GM23338 (cell line): ENCODE measurements around the gene CD163L1.

Experiments
- CREB1 ChIP-seq: fragments of 250-450 bp; sonication (Bioruptor Pico); IDR thresholded peaks from 2 replicates; pipeline ENCODE4 v1.5.0; 2020; ENCODE audit warnings: low read depth, mild to moderate bottlenecking, moderate library complexity
- EZH2 ChIP-seq: fragments of 200-600 bp; sonication (generic); IDR thresholded peaks from one replicate; pipeline ENCODE4 v1.8.0; 2017; ENCODE audit warnings: antibody characterized with exemption, mild to moderate bottlenecking, low read depth; ENCODE audit not compliant: unreplicated experiment
- EZH2phosphoT487 ChIP-seq: fragments of 200-600 bp; sonication (generic); IDR thresholded peaks from one replicate; pipeline ENCODE4 v1.8.1; 2018; ENCODE audit warnings: antibody characterized with exemption; ENCODE audit not compliant: unreplicated experiment
- JUNB ChIP-seq: IDR thresholded peaks from one replicate; pipeline ENCODE4 v1.6.1; 2016; ENCODE audit warnings: antibody characterized with exemption; ENCODE audit not compliant: unreplicated experiment
- NANOG ChIP-seq: IDR thresholded peaks from 2 replicates; pipeline ENCODE4 v1.6.1; 2016; ENCODE audit warnings: antibody characterized with exemption, borderline replicate concordance
- POLR2AphosphoS5 ChIP-seq: IDR thresholded peaks from 2 replicates; pipeline ENCODE4 v1.6.1; 2016; ENCODE audit warnings: antibody characterized with exemption, low read depth
- STAT1 ChIP-seq: IDR thresholded peaks from one replicate; pipeline ENCODE4 v1.6.1; 2016; ENCODE audit warnings: antibody characterized with exemption; ENCODE audit not compliant: unreplicated experiment
- ZNF114 ChIP-seq: fragments of 250-450 bp; sonication (Bioruptor Pico); IDR thresholded peaks from 2 replicates; pipeline ENCODE4 v1.5.0; 2020; ENCODE audit warnings: mild to moderate bottlenecking, moderate library complexity
- TF ChIP-seq, protein P1 (sequence below), 2 experiments: fragments of 200-600 bp in 1 of 2; sonication (generic) in 1 of 2; conservative IDR thresholded peaks; 2 replicates each; pipeline versions ENCODE4 v1.5.1 to v1.6.1; 2016 to 2017; ENCODE audit warnings: antibody characterized with exemption in 2 of 2, low read depth in 2 of 2, mild to moderate bottlenecking in 2 of 2, moderate library complexity in 1 of 2
- TF ChIP-seq, protein P2 (sequence below): IDR thresholded peaks from one replicate; pipeline ENCODE4 v1.6.1; 2018; ENCODE audit warnings: antibody characterized with exemption; ENCODE audit not compliant: unreplicated experiment
- TF ChIP-seq, protein P3 (sequence below): fragments of 250-450 bp; sonication (Bioruptor Pico); IDR thresholded peaks from 2 replicates; pipeline ENCODE4 v1.5.0; 2020; ENCODE audit warnings: mild to moderate bottlenecking, moderate library complexity
- TF ChIP-seq, protein P4 (sequence below): IDR thresholded peaks from 2 replicates; pipeline ENCODE4 v1.6.1; 2016; ENCODE audit warnings: antibody characterized with exemption

DNA sequence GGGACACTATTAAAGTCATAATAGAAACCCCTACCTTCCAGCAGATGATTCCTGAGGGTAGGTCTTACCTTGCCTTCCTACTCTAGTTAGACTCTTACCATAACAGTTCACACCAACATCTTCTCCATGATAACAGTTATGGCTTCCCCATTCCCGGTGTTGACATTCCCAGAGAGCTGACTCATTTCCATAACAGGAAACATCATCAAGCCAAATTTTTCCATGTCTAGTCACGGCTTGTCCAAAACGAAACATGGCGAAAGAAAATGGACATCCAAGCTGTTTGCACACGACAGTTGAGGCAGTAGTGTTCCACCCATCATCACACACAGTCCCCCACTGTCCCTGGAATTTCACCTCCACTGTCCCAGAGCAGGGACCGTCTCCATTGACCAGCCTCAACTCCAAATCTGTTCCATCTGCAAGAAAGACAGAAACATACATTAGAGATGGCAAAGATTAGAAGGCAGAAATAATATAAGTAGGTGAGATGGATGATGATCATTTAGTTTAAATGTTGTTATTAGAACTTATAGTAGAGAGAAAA lies 10.6 kb downstream of the CD163L1 start:
- TF ChIP-seq, protein P1, sequence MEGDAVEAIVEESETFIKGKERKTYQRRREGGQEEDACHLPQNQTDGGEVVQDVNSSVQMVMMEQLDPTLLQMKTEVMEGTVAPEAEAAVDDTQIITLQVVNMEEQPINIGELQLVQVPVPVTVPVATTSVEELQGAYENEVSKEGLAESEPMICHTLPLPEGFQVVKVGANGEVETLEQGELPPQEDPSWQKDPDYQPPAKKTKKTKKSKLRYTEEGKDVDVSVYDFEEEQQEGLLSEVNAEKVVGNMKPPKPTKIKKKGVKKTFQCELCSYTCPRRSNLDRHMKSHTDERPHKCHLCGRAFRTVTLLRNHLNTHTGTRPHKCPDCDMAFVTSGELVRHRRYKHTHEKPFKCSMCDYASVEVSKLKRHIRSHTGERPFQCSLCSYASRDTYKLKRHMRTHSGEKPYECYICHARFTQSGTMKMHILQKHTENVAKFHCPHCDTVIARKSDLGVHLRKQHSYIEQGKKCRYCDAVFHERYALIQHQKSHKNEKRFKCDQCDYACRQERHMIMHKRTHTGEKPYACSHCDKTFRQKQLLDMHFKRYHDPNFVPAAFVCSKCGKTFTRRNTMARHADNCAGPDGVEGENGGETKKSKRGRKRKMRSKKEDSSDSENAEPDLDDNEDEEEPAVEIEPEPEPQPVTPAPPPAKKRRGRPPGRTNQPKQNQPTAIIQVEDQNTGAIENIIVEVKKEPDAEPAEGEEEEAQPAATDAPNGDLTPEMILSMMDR (conservative IDR thresholded peaks at IDR 0.05; ENCODE audit: low read depth in 2 of 2): no peak
- TF ChIP-seq EZH2: no peak
- TF ChIP-seq, protein P2, sequence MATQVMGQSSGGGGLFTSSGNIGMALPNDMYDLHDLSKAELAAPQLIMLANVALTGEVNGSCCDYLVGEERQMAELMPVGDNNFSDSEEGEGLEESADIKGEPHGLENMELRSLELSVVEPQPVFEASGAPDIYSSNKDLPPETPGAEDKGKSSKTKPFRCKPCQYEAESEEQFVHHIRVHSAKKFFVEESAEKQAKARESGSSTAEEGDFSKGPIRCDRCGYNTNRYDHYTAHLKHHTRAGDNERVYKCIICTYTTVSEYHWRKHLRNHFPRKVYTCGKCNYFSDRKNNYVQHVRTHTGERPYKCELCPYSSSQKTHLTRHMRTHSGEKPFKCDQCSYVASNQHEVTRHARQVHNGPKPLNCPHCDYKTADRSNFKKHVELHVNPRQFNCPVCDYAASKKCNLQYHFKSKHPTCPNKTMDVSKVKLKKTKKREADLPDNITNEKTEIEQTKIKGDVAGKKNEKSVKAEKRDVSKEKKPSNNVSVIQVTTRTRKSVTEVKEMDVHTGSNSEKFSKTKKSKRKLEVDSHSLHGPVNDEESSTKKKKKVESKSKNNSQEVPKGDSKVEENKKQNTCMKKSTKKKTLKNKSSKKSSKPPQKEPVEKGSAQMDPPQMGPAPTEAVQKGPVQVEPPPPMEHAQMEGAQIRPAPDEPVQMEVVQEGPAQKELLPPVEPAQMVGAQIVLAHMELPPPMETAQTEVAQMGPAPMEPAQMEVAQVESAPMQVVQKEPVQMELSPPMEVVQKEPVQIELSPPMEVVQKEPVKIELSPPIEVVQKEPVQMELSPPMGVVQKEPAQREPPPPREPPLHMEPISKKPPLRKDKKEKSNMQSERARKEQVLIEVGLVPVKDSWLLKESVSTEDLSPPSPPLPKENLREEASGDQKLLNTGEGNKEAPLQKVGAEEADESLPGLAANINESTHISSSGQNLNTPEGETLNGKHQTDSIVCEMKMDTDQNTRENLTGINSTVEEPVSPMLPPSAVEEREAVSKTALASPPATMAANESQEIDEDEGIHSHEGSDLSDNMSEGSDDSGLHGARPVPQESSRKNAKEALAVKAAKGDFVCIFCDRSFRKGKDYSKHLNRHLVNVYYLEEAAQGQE: no peak
- TF ChIP-seq, protein P3, sequence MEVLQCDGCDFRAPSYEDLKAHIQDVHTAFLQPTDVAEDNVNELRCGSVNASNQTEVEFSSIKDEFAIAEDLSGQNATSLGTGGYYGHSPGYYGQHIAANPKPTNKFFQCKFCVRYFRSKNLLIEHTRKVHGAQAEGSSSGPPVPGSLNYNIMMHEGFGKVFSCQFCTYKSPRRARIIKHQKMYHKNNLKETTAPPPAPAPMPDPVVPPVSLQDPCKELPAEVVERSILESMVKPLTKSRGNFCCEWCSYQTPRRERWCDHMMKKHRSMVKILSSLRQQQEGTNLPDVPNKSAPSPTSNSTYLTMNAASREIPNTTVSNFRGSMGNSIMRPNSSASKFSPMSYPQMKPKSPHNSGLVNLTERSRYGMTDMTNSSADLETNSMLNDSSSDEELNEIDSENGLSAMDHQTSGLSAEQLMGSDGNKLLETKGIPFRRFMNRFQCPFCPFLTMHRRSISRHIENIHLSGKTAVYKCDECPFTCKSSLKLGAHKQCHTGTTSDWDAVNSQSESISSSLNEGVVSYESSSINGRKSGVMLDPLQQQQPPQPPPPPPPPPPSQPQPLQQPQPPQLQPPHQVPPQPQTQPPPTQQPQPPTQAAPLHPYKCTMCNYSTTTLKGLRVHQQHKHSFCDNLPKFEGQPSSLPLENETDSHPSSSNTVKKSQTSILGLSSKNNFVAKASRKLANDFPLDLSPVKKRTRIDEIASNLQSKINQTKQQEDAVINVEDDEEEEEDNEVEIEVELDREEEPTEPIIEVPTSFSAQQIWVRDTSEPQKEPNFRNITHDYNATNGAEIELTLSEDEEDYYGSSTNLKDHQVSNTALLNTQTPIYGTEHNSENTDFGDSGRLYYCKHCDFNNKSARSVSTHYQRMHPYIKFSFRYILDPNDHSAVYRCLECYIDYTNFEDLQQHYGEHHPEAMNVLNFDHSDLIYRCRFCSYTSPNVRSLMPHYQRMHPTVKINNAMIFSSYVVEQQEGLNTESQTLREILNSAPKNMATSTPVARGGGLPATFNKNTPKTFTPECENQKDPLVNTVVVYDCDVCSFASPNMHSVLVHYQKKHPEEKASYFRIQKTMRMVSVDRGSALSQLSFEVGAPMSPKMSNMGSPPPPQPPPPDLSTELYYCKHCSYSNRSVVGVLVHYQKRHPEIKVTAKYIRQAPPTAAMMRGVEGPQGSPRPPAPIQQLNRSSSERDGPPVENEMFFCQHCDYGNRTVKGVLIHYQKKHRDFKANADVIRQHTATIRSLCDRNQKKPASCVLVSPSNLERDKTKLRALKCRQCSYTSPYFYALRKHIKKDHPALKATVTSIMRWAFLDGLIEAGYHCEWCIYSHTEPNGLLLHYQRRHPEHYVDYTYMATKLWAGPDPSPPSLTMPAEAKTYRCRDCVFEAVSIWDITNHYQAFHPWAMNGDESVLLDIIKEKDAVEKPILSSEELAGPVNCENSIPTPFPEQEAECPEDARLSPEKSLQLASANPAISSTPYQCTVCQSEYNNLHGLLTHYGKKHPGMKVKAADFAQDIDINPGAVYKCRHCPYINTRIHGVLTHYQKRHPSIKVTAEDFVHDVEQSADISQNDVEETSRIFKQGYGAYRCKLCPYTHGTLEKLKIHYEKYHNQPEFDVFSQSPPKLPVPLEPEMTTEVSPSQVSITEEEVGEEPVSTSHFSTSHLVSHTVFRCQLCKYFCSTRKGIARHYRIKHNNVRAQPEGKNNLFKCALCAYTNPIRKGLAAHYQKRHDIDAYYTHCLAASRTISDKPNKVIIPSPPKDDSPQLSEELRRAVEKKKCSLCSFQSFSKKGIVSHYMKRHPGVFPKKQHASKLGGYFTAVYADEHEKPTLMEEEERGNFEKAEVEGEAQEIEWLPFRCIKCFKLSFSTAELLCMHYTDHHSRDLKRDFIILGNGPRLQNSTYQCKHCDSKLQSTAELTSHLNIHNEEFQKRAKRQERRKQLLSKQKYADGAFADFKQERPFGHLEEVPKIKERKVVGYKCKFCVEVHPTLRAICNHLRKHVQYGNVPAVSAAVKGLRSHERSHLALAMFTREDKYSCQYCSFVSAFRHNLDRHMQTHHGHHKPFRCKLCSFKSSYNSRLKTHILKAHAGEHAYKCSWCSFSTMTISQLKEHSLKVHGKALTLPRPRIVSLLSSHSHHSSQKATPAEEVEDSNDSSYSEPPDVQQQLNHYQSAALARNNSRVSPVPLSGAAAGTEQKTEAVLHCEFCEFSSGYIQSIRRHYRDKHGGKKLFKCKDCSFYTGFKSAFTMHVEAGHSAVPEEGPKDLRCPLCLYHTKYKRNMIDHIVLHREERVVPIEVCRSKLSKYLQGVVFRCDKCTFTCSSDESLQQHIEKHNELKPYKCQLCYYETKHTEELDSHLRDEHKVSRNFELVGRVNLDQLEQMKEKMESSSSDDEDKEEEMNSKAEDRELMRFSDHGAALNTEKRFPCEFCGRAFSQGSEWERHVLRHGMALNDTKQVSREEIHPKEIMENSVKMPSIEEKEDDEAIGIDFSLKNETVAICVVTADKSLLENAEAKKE (CRISPR knock-in tag): no peak
- TF ChIP-seq CREB1 (CRISPR knock-in tag): no peak
- no peak for TF ChIP-seq EZH2phosphoT487
- TF ChIP-seq JUNB: no peak
- no peak for TF ChIP-seq NANOG
- no peak for TF ChIP-seq POLR2AphosphoS5
- TF ChIP-seq, protein P4, sequence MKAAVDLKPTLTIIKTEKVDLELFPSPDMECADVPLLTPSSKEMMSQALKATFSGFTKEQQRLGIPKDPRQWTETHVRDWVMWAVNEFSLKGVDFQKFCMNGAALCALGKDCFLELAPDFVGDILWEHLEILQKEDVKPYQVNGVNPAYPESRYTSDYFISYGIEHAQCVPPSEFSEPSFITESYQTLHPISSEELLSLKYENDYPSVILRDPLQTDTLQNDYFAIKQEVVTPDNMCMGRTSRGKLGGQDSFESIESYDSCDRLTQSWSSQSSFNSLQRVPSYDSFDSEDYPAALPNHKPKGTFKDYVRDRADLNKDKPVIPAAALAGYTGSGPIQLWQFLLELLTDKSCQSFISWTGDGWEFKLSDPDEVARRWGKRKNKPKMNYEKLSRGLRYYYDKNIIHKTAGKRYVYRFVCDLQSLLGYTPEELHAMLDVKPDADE: no peak
- no peak for TF ChIP-seq ZNF114 (CRISPR knock-in tag)
- no peak for TF ChIP-seq STAT1
